ENCODE results near the gene PCDH9. TPM values are rescaled to one million over a fixed set of nuclear protein-coding genes. Genes with fewer than 3 reads are reported as not detected.

The PCDH9 gene
- total RNA-seq, 1 experiment from 2014 or later, result 4.2 TPM

GRCh38 chr13:66537417-66537816 lies 692.7 kb downstream of the PCDH9 start:
- POLR2A ChIA-PET, result interaction anchor here (0.6 kb wide), 1 partner anchor 193 kb away, joined by 3 read pairs; no protein-coding TSS in a partner anchor
- intact Hi-C loops (cut with micrococcal nuclease; ENCODE audit: unreplicated experiment), result no loop called here
- in situ Hi-C loops (cut with HindIII; ENCODE audit: low pct_unique_long_range_greater_than_20kb, low sequenced_read_pairs), result no loop called here
- no peaks in the 10 kb centered on the region for H3K36me3 ChIP-seq (ENCODE audit: control insufficient read depth, insufficient read depth, low read length)
- BruUV-seq (replicated peaks), result no TSS peak
- no peak overlapping the region for H3K4me3 ChIP-seq (ENCODE audit: low read depth in 2 of 2, low read length in 2 of 2)
- H3K9me3 ChIP-seq (ENCODE audit: control insufficient read depth, insufficient read depth, low read depth, low read length), result 0 out of 2 replicates have a peak, but pooled peaks cover 3% of the 10 kb centered on the region
- no peaks in the 10 kb centered on the region for H3K27me3 ChIP-seq (ENCODE audit: control insufficient read depth, insufficient read depth, low read length)
- no peaks in the 10 kb centered on the region for H3K4me1 ChIP-seq (ENCODE audit: control insufficient read depth, insufficient read depth, low read length)
- TF ChIP-seq POLR2AphosphoS5 (IDR thresholded peaks at IDR 0.05; ENCODE audit: low read depth, low read length) (no peak), REST (IDR thresholded peaks at IDR 0.05; ENCODE audit: insufficient read depth in 1 of 2, low read depth in 2 of 2, low read length in 1 of 2) (no peak), TCF7L2 (IDR thresholded peaks at IDR 0.05; ENCODE audit: low read depth, low read length) (no peak), CTCF (IDR thresholded peaks at IDR 0.05) (no peak), SIN3A (IDR thresholded peaks at IDR 0.05; ENCODE audit: borderline replicate concordance, insufficient read depth, low read depth, low read length) (no peak)
- CTCF ChIA-PET, result no interaction called here
- H3K27ac ChIP-seq (ENCODE audit: low read length), result no peak overlapping the region
- no peak for ATAC-seq
- DNase-seq (ENCODE audit: low read depth, low spot score), result no peak

GRCh38 chr13:66536746-66537145 lies 693.4 kb downstream of the PCDH9 start:
- Histone ChIP-seq H3K9me3 (ENCODE audit: control insufficient read depth, insufficient read depth, low read depth, low read length) (0 out of 2 replicates have a peak, but pooled peaks cover 3% of the 10 kb centered on the region), H3K27me3 (ENCODE audit: control insufficient read depth, insufficient read depth, low read length) (no peaks in the 10 kb centered on the region), H3K36me3 (ENCODE audit: control insufficient read depth, insufficient read depth, low read length) (no peaks in the 10 kb centered on the region), H3K27ac (ENCODE audit: low read length) (no peak overlapping the region), H3K4me3 (ENCODE audit: low read depth in 2 of 2, low read length in 2 of 2) (no peak overlapping the region), H3K4me1 (ENCODE audit: control insufficient read depth, insufficient read depth, low read length) (no peaks in the 10 kb centered on the region)
- TF ChIP-seq POLR2AphosphoS5 (IDR thresholded peaks at IDR 0.05; ENCODE audit: low read depth, low read length) (no peak), CTCF (IDR thresholded peaks at IDR 0.05) (no peak), SIN3A (IDR thresholded peaks at IDR 0.05; ENCODE audit: borderline replicate concordance, insufficient read depth, low read depth, low read length) (no peak)
- ATAC-seq (no peak), DNase-seq (ENCODE audit: low read depth, low spot score) (no peak)
- in situ Hi-C loops (cut with HindIII; ENCODE audit: low pct_unique_long_range_greater_than_20kb, low sequenced_read_pairs) (no loop called here), intact Hi-C loops (cut with micrococcal nuclease; ENCODE audit: unreplicated experiment) (no loop called here)
- POLR2A ChIA-PET, result interaction anchor here (0.6 kb wide), 1 partner anchor 193 kb away, joined by 3 read pairs; no protein-coding TSS in a partner anchor
- CTCF ChIA-PET, result no interaction called here
- BruUV-seq (replicated peaks), result no TSS peak
